GM12864 (cell line): ENCODE measurements around the gene ZNF316.

Source experiments
- DNase-seq: peaks from one replicate; pipeline ENCODE4 v3.0.0-alpha.2; 2011; ENCODE audit warnings: low read depth
- H3K4me3 ChIP-seq: 2 replicates; pipeline ENCODE4 v1.5.1; 2011; ENCODE audit warnings: mild to moderate bottlenecking, low read depth, low read length, control low read depth
- TF ChIP-seq, protein P1 (sequence below): IDR thresholded peaks from 2 replicates; pipeline ENCODE4 v1.5.1; 2011; ENCODE audit warnings: low read depth, mild to moderate bottlenecking, moderate library complexity, low read length, control low read depth, inconsistent platforms; ENCODE audit errors: missing control alignments

Gene ZNF316

GRCh38 chr7:6604458-6604857 is 32.7 kb upstream of the ZNF316 start:
- H3K4me3 ChIP-seq: no peak overlapping the region
- DNase-seq: no peak
- TF ChIP-seq, protein P1, sequence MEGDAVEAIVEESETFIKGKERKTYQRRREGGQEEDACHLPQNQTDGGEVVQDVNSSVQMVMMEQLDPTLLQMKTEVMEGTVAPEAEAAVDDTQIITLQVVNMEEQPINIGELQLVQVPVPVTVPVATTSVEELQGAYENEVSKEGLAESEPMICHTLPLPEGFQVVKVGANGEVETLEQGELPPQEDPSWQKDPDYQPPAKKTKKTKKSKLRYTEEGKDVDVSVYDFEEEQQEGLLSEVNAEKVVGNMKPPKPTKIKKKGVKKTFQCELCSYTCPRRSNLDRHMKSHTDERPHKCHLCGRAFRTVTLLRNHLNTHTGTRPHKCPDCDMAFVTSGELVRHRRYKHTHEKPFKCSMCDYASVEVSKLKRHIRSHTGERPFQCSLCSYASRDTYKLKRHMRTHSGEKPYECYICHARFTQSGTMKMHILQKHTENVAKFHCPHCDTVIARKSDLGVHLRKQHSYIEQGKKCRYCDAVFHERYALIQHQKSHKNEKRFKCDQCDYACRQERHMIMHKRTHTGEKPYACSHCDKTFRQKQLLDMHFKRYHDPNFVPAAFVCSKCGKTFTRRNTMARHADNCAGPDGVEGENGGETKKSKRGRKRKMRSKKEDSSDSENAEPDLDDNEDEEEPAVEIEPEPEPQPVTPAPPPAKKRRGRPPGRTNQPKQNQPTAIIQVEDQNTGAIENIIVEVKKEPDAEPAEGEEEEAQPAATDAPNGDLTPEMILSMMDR: no peak

DNA sequence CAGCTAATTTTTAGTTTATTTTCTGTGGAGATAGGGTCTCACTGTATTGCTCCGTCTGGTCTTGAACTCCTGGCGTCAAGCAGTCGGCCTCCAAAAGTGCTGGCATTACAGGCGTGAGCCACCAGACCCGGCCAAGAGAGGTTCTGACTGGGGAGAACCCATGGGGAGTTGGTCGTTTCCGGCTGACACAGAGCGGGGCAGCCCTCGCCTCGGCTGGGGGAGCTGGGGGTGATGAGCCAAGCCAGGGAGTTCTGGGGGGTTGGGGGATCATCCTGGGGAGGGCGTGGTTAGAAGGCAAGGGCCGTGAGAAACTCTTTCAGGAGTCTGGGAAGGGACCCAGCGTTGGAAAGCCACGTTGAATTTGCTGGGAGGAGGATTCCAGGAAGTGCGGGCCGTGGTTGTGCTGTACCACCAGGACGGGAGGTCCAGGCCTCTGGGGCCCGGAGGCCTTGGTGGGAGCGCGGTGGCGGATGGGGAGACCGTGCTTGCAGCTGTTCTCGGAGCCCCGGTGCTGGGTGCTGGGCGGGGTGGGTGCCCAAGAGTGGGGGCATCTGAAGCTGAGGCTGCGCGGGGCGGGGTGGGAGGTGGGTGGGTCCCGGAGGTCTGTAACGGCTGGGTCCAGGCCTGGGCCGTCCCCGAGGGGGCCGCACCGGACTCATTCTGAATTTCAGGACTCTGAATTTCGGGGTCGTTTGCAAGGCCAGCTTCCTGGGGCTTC is 30.1 kb upstream of the ZNF316 start:
- no peak for DNase-seq
- TF ChIP-seq, protein P1: no peak
- H3K4me3 ChIP-seq: no peak overlapping the region

- TF ChIP-seq, protein P1: no peak
- no peak for DNase-seq
Measured at GRCh38 chr7:6607651-6608051, 29.5 kb upstream of the ZNF316 start.

DNA sequence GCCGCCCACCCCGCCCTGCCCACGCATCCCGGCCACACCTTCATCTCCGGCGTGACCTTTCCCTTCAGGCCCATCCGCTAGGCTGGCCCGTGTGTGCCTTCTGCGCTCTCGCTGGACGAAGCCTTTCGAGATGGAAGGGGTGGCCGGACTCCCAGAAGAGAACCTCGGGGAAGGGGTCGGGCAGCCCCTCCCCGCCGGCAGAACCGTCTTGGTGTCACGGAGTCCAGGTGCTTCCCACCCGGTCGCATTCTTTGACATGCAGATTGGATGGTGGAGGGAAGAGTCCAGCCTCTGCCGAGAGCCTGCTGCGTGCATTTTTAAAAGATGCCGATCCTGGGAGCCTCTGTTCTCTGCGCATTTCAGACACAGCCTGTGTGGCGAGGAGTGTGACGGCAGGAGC is 29.0 kb upstream of the ZNF316 start:
- no peak for DNase-seq
- TF ChIP-seq, protein P1: no peak
- H3K4me3 ChIP-seq: no peak overlapping the region

More at GRCh38 chr7:6607651-6608051, 29.5 kb upstream of the ZNF316 start:
- no peak overlapping the region for H3K4me3 ChIP-seq

DNA sequence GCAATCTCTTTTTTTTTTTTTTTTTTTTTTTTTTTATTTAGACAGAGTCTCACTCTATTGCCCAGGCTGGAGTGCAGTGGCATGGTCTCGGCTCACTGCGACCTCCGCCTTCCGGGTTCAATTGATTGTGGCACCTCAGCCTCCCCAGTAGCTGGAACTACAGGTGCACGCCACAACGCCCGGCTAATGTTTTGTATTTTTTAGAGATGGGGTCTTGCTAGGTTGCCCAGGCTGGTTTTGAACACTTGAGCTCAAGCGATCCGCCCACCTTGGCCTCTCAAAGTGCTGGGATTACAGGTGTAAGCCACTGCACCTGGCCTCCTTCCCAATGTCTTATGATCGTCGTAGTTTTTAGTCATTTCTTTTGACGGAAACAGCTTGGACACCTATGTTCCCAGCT is 28.3 kb upstream of the ZNF316 start:
- TF ChIP-seq, protein P1: no peak
- no peak for DNase-seq
- H3K4me3 ChIP-seq: no peak overlapping the region

DNA sequence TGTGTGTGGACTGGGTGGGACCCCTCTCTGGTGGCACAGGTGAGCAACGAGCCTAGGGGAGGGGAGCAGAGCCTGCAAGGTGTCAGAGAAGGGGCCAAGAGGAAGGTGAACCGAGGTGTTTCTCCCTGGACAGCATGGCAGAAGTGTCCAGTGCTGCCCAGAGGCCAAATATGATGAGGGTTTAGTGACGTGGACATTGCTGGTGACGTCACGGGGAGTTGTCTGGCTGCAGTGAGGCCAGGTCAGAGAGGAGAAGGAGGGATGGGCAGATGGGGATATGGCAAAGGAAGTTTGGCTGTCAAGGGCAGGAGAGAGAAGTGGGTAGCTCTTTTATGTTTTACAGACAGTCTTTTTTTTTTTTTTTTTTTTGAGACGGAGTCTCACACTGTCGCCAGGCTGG is 24.3 kb upstream of the ZNF316 start:
- no peak overlapping the region for H3K4me3 ChIP-seq
- DNase-seq: no peak
- TF ChIP-seq, protein P1: no peak

GRCh38 chr7:6613706-6614105 is 23.4 kb upstream of the ZNF316 start:
- no peak for DNase-seq
- TF ChIP-seq, protein P1: no peak

More at GRCh38 chr7:6613706-6614105, 23.4 kb upstream of the ZNF316 start:
- no peak overlapping the region for H3K4me3 ChIP-seq
